Lower leg skin (tissue), 4 donors: Measurements from ENCODE around the gene SH3BP2. TPM values are rescaled to one million over a fixed set of nuclear protein-coding genes. Genes with fewer than 3 reads are reported as not detected.

Source experiments
- DNase-seq, 2 donors: peaks; one replicate each; pipeline ENCODE4 v3.0.0-alpha.2; 2019; ENCODE audit warnings: low spot score in 2 of 2
- H3K4me3 ChIP-seq: fragments of 200-600 bp; sonication (generic); 2 replicates; pipeline ENCODE4 v1.5.1; 2017; ENCODE audit warnings: mild to moderate bottlenecking, low read depth; ENCODE audit not compliant: poor library complexity, severe bottlenecking
- CTCF ChIP-seq, 3 donors: fragments of 450-650 bp; IDR thresholded peaks; one replicate each; pipeline ENCODE4 v1.5.1; 2016; ENCODE audit warnings: antibody characterized with exemption in 3 of 3, mild to moderate bottlenecking in 3 of 3, moderate library complexity in 2 of 3
- POLR2A ChIP-seq, 2 donors: fragments of 450-650 bp; IDR thresholded peaks; one replicate each; pipeline ENCODE4 v1.6.1; 2016 to 2017; ENCODE audit warnings: antibody characterized with exemption in 2 of 2, mild to moderate bottlenecking in 1 of 2, moderate library complexity in 1 of 2
- WGBS, 2 donors: methylation state at CpG; one replicate each; pipeline ENCODE4 v1.1.5; 2018; 5-methylcytosine and 5-hydroxymethylcytosine counted together
- intact Hi-C: fragments of 100-400 bp; cut with DNase I; formaldehyde crosslinking; loops from one replicate; pipeline ENCODE4 v1.15.0; 2023; ENCODE audit warnings: low total_unique reads
- total RNA-seq, 4 donors: library from RNA; depleted of rRNA; stranded (reverse); fragments of >200 nt; gene quantifications; one replicate each; pipeline ENCODE4 v1.1.0, GENCODE V29; 2016

The SH3BP2 gene
- total RNA-seq, 4 donors from 2014 or later = 106 to 291 (median 178) TPM

DNA sequence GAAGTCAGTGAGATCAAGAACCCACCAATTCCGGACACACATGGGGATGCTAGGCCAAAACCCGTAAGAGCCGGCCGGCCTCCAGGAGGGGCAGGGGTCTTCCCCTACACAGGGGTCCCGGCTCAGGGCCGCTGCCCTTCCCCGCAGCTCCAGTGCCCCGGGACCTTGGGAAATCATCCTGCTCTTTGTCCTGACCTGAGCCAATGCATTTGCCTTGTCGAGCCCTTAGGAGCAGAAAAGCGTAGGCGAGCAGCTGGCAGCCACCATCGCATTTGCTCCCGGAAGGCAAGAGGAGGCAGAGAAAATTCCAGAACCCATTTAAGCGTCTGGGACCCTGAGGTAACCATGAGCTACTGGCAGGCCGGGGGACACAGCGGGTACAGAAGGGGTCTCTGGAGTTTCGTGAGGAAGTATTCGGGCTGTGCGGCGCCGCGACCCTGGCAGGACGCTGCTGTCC, 29.3 kb upstream of the SH3BP2 start:
- WGBS, 2 donors = 36 to 51% methylated on average over 19 to 21 of the region's 23 CpGs
- H3K4me3 ChIP-seq = peak overlapping the region; percentile 37
- TF ChIP-seq POLR2A (IDR thresholded peaks at IDR 0.05) (no peak), CTCF (IDR thresholded peaks at IDR 0.05) (no peak)
- no peak for DNase-seq
- intact Hi-C loops = loop anchor here (10.0 kb wide), 1 partner anchor 181 kb away; no protein-coding TSS in a partner anchor

- DNase-seq = no peak
- no peak overlapping the region for H3K4me3 ChIP-seq
- intact Hi-C loops = loop anchor here (10.0 kb wide), 1 partner anchor 179 kb away; no protein-coding TSS in a partner anchor
These were observed 26.9 kb upstream of the SH3BP2 start for GRCh38 chr4:2765832-2766526.

DNA sequence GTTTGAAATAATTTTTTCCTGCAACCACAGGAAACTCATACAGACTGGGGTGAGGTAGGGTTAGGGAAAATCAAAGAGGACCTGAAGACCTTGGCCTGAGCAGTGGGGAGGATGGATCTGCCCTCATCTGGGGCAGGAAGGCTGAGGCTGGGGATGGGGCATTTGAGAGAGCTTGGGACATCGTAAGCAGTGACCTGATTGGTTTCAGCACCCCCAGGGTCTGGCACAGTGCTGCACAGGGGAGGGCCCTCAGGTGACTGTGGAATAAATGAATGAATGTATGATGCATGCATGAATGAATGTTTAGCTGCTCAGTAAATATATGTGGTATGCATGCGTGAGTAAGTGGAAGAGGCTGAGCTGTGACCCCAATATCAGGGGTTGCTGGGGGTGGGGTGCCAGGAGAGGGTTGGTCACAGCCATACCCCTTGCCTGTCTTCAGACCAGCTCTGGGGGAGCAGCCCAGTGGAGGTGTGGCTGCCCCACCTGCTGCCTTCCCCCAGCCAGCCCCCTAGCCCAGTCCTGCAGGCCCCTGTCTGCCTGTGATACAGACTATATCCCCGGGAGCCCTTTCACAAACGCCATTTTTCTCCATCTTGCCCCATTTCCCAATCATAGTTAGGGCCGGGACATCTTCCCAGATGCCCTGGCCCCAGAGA, 25.7 kb upstream of the SH3BP2 start:
- no peak for TF ChIP-seq CTCF (IDR thresholded peaks at IDR 0.05)
- TF ChIP-seq POLR2A (IDR thresholded peaks at IDR 0.05) = no peak
- intact Hi-C loops = loop anchor here (10.0 kb wide), 1 partner anchor 178 kb away; no protein-coding TSS in a partner anchor
- DNase-seq = no peak
- 77 to 92% methylated on average over 5 of the region's 5 CpGs for WGBS, 2 donors
- no peak overlapping the region for H3K4me3 ChIP-seq

More at GRCh38 chr4:2765832-2766526, 26.9 kb upstream of the SH3BP2 start:
- 88 to 90% methylated on average over 12 of the region's 12 CpGs for WGBS, 2 donors
- TF ChIP-seq CTCF (IDR thresholded peaks at IDR 0.05) = no peak
- no peak for TF ChIP-seq POLR2A (IDR thresholded peaks at IDR 0.05)

DNA sequence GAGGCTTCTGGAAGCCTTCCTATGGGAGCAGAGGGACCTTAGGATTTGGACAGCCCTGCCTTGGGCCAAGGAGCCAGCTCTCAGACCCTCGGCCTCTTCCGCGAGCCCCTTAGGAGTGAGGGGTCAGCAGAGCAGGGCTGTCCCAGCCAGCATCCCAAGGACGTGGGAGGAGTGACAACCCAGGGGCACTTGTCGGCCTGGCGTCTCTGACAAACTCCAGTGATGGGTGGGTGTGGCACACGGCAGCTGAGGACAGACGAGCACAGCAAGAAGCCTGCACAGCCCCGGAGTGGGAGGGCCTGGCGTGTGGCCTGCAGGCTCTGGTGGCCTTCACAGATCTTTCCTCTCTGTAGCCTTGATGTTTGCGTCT, 25.2 kb upstream of the SH3BP2 start:
- WGBS, 2 donors = 71 to 79% methylated on average over 10 to 11 of the region's 11 CpGs
- no peak for DNase-seq
- TF ChIP-seq POLR2A (IDR thresholded peaks at IDR 0.05) (no peak), CTCF (IDR thresholded peaks at IDR 0.05) (no peak)
- intact Hi-C loops = loop anchor here (10.0 kb wide), 1 partner anchor 177 kb away; no protein-coding TSS in a partner anchor
- no peak overlapping the region for H3K4me3 ChIP-seq

DNA sequence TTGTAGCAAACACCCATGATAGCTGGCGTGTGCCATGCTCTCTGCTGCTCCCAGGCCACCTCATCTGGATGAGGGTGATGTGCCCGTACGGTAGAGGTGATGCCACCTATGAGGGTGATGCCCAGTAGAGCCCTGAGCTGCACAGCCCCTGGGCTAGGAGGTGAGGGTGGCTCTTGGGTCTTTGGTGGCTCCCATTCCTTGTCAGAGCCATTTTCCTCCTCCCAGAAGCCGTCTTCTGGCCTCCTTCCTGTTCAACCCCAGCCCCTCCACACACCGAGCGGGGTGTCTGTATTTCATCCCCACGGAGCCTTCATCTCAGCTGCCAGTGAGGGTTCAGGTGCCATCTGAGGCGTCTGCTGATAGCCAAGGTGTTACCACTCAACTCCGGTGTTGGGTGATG, 24.8 kb upstream of the SH3BP2 start:
- no peak for DNase-seq
- no peak overlapping the region for H3K4me3 ChIP-seq
- WGBS, 2 donors = 88 to 95% methylated on average over 9 of the region's 9 CpGs
- intact Hi-C loops = loop anchor here (10.0 kb wide), 1 partner anchor 177 kb away; no protein-coding TSS in a partner anchor
- TF ChIP-seq CTCF (IDR thresholded peaks at IDR 0.05) (no peak), POLR2A (IDR thresholded peaks at IDR 0.05) (no peak)
